ENCODE data around the gene MRPL44. TPM values are rescaled to one million over a fixed set of nuclear protein-coding genes. Genes with fewer than 3 reads are reported as not detected.

Gene MRPL44
- total RNA-seq, 2 experiments from 2014 or later: 30.4 to 34.9 TPM

DNA sequence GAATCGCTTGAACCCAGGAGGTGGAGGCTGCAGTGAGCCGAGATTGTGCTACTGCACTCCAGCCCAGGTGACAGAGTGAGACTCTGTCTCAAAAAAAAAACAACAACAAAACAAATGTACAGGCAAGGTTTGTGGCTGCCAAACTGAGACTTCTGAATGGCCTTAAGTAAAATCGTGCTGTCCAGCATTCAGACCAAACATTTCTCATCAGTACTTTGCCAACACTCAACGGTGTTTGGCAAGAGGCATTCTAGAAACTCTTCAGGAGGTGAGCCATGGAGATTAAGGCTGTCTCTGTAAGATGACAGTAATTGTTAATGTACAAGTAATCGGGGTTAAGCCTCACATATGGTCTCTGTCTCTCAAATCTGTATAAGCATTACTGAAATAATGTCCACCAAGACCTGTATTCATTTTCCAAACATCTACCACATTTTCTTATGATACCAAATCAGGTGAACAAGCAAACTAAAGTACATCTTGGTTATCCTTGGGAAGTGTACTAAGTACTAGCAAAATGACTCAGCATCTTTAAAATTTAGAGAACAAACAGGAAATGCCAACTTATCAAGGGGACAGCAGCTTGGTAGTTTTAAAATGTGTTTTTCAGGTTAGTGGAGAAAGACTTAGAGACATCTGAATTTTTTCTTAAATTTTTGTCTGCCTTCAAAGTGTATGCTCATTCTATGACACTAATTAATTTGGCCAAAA is 52.5 kb downstream of the MRPL44 start:
- CTCF ChIA-PET: interaction anchor here (1.2 kb wide), 1 partner anchor 16 kb away, joined by 3 read pairs; no protein-coding TSS in a partner anchor
- Mint-ChIP-seq H3K9me3 (ENCODE audit: low read depth) (no peaks in the 10 kb centered on the region), H3K27ac (no peak overlapping the region), H3K36me3 (no peaks in the 10 kb centered on the region), H3K4me1 (peaks cover 5% of the 10 kb centered on the region), H3K4me3 (no peak overlapping the region), H3K27me3 (no peaks in the 10 kb centered on the region)
- ATAC-seq (no peak), DNase-seq (no peak)

DNA sequence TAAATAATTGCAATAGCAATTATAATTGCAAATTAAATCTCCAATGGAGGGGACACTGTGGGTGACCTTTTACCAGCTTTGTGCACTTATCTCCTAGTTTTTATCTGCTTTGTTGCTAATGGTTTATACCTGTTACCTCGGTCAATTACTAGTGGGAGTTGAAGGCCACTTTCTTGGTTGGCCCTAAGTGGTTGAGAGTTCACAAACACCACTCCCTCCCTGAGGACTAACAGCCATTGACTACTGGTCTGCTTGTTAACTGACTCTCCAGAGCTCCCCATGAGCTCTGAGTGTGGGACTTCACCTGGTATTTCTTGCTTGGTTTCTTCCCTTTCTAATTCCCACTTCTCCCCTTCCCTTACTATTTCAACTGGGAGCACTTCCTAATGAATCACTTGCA is 54.6 kb downstream of the MRPL44 start:
- CTCF ChIA-PET: interaction anchor here (0.7 kb wide), 1 partner anchor 543 kb away, joined by 4 read pairs; no protein-coding TSS in a partner anchor
- Mint-ChIP-seq H3K36me3 (no peaks in the 10 kb centered on the region), H3K27me3 (no peaks in the 10 kb centered on the region), H3K4me1 (peaks cover 5% of the 10 kb centered on the region), H3K27ac (no peak overlapping the region), H3K4me3 (no peak overlapping the region), H3K9me3 (ENCODE audit: low read depth) (no peaks in the 10 kb centered on the region)
- DNase-seq: no peak
- ATAC-seq: no peak

DNA sequence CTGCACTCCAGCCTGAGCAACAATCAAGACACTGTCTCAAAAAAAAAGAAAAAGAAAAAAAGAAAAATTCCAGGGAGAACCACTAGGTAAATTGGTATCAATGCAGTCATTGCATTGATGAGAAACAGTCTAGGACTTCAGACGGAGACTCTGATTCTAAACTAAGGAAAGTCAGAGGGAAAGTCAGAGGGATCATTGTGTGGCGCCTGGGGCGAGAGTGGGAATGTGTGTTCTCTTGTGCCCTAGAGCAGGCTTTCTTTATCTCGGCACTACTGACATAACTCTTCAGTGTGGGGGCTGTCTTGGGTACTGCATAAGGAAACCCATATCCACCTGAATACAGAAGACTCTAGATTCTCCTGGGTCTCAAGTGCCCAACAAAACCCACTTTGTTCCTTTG is 57.1 kb downstream of the MRPL44 start:
- no peak for ATAC-seq
- no peak overlapping the region for H3K27ac Mint-ChIP-seq
- no peaks in the 10 kb centered on the region for H3K36me3 Mint-ChIP-seq
- no peak overlapping the region for H3K4me3 Mint-ChIP-seq
- no peaks in the 10 kb centered on the region for H3K27me3 Mint-ChIP-seq
- no peaks in the 10 kb centered on the region for H3K9me3 Mint-ChIP-seq (ENCODE audit: low read depth)
- peaks cover 8% of the 10 kb centered on the region for H3K4me1 Mint-ChIP-seq
- CTCF ChIA-PET: no interaction called here
- no peak for DNase-seq

DNA sequence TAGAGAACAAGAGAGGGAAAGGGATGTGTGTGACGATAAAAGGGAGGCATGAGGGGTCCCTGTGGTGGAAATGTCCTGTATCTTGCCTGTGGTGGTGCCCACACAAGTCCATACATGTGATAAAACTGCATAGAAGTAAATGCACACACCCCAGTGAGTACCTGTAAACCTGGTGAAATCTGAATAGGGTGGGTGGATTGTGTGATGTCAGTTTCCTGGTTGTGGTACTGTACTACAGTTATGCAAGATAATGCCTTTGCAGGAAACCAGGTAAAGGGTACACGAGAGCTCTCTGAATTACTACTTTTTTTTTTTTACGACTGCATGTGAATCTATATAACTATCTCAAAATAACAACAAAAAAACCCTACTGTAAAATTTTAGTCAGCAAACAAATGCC is 59.7 kb downstream of the MRPL44 start:
- Mint-ChIP-seq H3K27me3 (no peaks in the 10 kb centered on the region), H3K36me3 (no peaks in the 10 kb centered on the region), H3K4me3 (no peak overlapping the region), H3K4me1 (peaks cover 3% of the 10 kb centered on the region), H3K9me3 (ENCODE audit: low read depth) (no peaks in the 10 kb centered on the region), H3K27ac (no peak overlapping the region)
- ATAC-seq (no peak), DNase-seq (no peak)
- CTCF ChIA-PET: interaction anchor here (1.5 kb wide), 1 partner anchor 23 kb away, joined by 10 read pairs; no protein-coding TSS in a partner anchor

Other genes with a start within 250 kb of the MRPL44 start
- 10 to 100 TPM; 12.9 to 13.5 TPM for gene AP1S3, start 119.9 kb upstream of the MRPL44 start, total RNA-seq
- 10 to 100 TPM; 29.2 to 55.0 TPM for gene WDFY1, start 12.1 kb upstream of the MRPL44 start, total RNA-seq
- 1 to 10 TPM; 1.9 to 8.2 TPM for gene SERPINE2, start 81.8 kb downstream of the MRPL44 start, total RNA-seq

Data from activated CD8-positive, alpha-beta memory T cell treated with anti-CD3 and anti-CD28 coated beads, Interleukin-2, amount 10 ng/mL, durations not matched to agents 7 days and 5 days (primary cell).